ENCODE data around the gene RNF126.

The RNF126 gene

DNA sequence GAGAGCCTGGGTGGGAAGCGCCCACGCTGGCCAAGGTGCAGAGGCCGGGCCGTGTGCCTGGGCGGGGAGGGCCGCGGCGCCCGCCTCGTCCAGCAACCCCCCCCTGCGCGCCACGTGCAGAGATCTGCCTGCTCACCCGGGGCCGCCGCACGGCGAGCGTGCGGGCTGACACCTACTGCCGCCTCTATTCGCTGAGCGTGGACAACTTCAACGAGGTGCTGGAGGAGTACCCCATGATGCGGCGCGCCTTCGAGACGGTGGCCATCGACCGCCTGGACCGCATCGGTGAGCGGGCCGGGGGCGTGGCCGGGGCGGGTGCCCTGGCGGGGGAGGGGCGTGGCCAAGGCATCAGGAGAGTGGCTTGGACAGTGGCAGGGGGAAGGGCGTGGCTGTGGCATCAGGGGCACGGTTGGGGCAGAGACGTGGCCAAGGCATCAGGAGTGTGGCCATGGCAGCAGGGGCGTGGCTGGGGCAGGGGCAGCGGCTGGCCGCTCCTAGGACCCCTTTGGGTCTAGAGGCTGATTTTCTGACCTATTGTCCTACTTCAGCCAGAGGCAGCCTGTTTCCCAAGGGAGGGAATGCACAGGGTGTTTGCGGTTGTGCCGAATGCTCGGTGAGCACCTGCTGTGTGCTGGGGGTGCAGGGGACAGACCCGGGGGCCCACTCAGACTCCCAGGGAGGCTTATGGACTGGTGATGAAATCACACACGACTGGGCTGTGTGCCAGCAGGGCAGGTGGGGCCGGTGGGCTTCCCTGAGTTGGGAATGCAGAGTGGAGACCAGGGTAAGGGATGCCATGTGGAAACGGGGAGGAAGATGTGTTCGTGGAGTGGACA, 49.1 kb downstream of the RNF126 start:
- Histone ChIP-seq H3K4me1 (ENCODE audit: insufficient read depth, poor library complexity, severe bottlenecking) (no peaks in the 10 kb centered on the region), H3K27ac (ENCODE audit: poor library complexity, severe bottlenecking) (no peak overlapping the region), H3K36me3 (ENCODE audit: low read depth) (no peaks in the 10 kb centered on the region; the same call in 1 of the 2 replicates), H3K9me3 (ENCODE audit: severe bottlenecking) (no peaks in the 10 kb centered on the region), H3K27me3 (ENCODE audit: insufficient read depth, poor library complexity, severe bottlenecking) (no peaks in the 10 kb centered on the region), H3K4me3 (ENCODE audit: severe bottlenecking) (no peak overlapping the region)
- ATAC-seq (ENCODE audit: low read depth) (no peak), DNase-seq (ENCODE audit: low spot score) (no peak)
- TF ChIP-seq, protein P1, sequence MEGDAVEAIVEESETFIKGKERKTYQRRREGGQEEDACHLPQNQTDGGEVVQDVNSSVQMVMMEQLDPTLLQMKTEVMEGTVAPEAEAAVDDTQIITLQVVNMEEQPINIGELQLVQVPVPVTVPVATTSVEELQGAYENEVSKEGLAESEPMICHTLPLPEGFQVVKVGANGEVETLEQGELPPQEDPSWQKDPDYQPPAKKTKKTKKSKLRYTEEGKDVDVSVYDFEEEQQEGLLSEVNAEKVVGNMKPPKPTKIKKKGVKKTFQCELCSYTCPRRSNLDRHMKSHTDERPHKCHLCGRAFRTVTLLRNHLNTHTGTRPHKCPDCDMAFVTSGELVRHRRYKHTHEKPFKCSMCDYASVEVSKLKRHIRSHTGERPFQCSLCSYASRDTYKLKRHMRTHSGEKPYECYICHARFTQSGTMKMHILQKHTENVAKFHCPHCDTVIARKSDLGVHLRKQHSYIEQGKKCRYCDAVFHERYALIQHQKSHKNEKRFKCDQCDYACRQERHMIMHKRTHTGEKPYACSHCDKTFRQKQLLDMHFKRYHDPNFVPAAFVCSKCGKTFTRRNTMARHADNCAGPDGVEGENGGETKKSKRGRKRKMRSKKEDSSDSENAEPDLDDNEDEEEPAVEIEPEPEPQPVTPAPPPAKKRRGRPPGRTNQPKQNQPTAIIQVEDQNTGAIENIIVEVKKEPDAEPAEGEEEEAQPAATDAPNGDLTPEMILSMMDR (IDR thresholded peaks at IDR 0.05; ENCODE audit: poor library complexity, severe bottlenecking), result no peak

DNA sequence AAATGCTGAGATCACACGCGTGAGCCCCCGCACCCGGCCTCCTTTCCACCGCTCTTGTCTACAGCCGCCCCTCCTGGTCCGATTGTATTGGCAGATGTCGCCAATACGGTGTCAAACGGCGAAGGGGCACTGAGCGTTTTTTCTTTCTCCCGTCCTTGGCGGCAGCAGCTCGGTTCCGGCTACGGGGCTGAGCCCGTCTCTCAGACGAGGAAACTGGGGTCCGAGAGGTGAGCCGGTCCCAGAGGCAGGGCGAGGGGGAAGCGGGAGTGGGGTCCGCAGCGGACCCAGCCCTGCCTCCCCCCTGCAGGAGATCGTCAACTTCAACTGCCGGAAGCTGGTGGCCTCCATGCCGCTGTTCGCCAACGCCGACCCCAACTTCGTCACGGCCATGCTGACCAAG, 50.1 kb downstream of the RNF126 start:
- DNase-seq (ENCODE audit: low spot score), result no peak
- H3K27ac ChIP-seq (ENCODE audit: poor library complexity, severe bottlenecking), result no peak overlapping the region
- TF ChIP-seq, protein P1 (IDR thresholded peaks at IDR 0.05; ENCODE audit: poor library complexity, severe bottlenecking), result no peak
- H3K36me3 ChIP-seq (ENCODE audit: low read depth), result no peaks in the 10 kb centered on the region
- no peak overlapping the region for H3K4me3 ChIP-seq (ENCODE audit: severe bottlenecking)
- no peaks in the 10 kb centered on the region for H3K9me3 ChIP-seq (ENCODE audit: severe bottlenecking)
- ATAC-seq (ENCODE audit: low read depth), result no peak
- H3K27me3 ChIP-seq (ENCODE audit: insufficient read depth, poor library complexity, severe bottlenecking), result no peaks in the 10 kb centered on the region
- no peaks in the 10 kb centered on the region for H3K4me1 ChIP-seq (ENCODE audit: insufficient read depth, poor library complexity, severe bottlenecking)

DNA sequence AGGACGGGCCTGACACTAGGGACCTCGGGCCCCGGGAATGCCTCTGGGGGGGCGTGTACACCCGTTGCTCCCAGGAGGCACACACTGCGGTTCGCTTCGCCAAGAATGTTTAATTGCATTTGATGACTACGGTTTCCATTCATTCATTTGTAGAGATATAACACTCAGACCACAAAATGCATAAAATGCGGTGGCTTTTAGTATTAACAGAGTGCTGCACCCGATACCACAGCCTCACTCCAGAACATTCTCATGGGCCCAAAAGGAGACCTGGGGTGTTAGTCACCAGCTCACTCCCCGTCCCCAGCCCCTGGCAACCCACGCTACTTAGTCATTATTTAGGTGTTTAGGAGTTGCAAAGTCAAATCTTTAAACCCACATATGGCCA, 51.5 kb downstream of the RNF126 start:
- DNase-seq (ENCODE audit: low spot score), result no peak
- no peak overlapping the region for H3K27ac ChIP-seq (ENCODE audit: poor library complexity, severe bottlenecking)

GRCh38 chr19:610801-611480, 52.1 kb downstream of the RNF126 start:
- Histone ChIP-seq H3K36me3 (ENCODE audit: low read depth) (no peaks in the 10 kb centered on the region), H3K27me3 (ENCODE audit: insufficient read depth, poor library complexity, severe bottlenecking) (no peaks in the 10 kb centered on the region), H3K27ac (ENCODE audit: poor library complexity, severe bottlenecking) (no peak overlapping the region), H3K9me3 (ENCODE audit: severe bottlenecking) (no peaks in the 10 kb centered on the region), H3K4me3 (ENCODE audit: severe bottlenecking) (no peak overlapping the region), H3K4me1 (ENCODE audit: insufficient read depth, poor library complexity, severe bottlenecking) (no peaks in the 10 kb centered on the region)
- DNase-seq (ENCODE audit: low spot score) (no peak), ATAC-seq (ENCODE audit: low read depth) (no peak)
- TF ChIP-seq, protein P1 (IDR thresholded peaks at IDR 0.05; ENCODE audit: poor library complexity, severe bottlenecking), result no peak

More for the DNA sequence above, 51.5 kb downstream of the RNF126 start:
- TF ChIP-seq, protein P1 (IDR thresholded peaks at IDR 0.05; ENCODE audit: poor library complexity, severe bottlenecking), result no peak
- peak; percentile 75 for ATAC-seq (ENCODE audit: low read depth)
- H3K27me3 ChIP-seq (ENCODE audit: insufficient read depth, poor library complexity, severe bottlenecking), result no peaks in the 10 kb centered on the region
- H3K4me3 ChIP-seq (ENCODE audit: severe bottlenecking), result no peak overlapping the region
- no peaks in the 10 kb centered on the region for H3K4me1 ChIP-seq (ENCODE audit: insufficient read depth, poor library complexity, severe bottlenecking)
- H3K9me3 ChIP-seq (ENCODE audit: severe bottlenecking), result no peaks in the 10 kb centered on the region
- no peaks in the 10 kb centered on the region for H3K36me3 ChIP-seq (ENCODE audit: low read depth)

Measured in RWPE2 (cell line).